ENCODE results near the gene STRIP2. TPM values are rescaled to one million over a fixed set of nuclear protein-coding genes. Genes with fewer than 3 reads are reported as not detected.
"Not testable (repeated sequence)": the region's sequence is repeated elsewhere in the genome, so short reads cannot be mapped to it uniquely, and the experiment has no call there.

STRIP2 gene
- total and polyA plus RNA-seq, 5 donors from 2014 or later = 0.13 to 1.7 (median 0.67) TPM; not detected in 1

DNA sequence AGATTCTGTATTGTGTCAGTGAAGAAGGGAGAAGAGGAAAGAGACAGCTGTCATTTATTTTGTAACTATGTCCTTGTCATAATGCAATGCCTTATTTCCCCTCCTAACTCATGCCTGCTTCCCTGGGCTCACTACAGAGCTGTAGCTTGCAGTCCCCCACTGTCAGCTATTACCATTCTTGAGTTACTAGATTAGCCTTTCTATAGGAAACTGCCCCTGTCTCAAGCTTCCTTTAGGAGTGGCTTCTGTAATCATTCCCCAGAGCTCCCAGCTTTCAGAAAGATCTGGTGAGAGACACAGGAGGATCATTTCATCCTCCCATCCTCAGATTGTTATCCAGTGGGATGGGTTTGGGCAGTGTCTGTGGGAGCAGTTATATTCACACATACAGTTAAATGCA is 35.7 kb downstream of the STRIP2 start:
- Mint-ChIP-seq H3K4me3 (no peak overlapping the region), H3K27me3 (no peaks in the 10 kb centered on the region), H3K36me3 (no peaks in the 10 kb centered on the region), H3K4me1 (peaks cover 0 to 4% (median 0%) of the 10 kb centered on the region in 4 donors), H3K27ac (no peak overlapping the region), H3K9me3 (peaks cover 0 to under 1% (median 0%) of the 10 kb centered on the region in 7 donors)
- DNase-seq (no peak), ATAC-seq (ENCODE audit: low read depth in 2 of 2) (no peak)
- Histone ChIP-seq H3K27ac (ENCODE audit: insufficient read depth, low read length, poor library complexity, severe bottlenecking) (no peak overlapping the region), H3K4me1 (ENCODE audit: control insufficient read depth, insufficient read depth, low read length, poor library complexity, severe bottlenecking) (no peaks in the 10 kb centered on the region), H3K4me3 (ENCODE audit: low read depth, low read length) (no peak overlapping the region), H3K27me3 (ENCODE audit: control insufficient read depth, insufficient read depth, low read length) (no peaks in the 10 kb centered on the region), H3K36me3 (ENCODE audit: control insufficient read depth, insufficient read depth, low read length) (no peaks in the 10 kb centered on the region), H3K9me3 (ENCODE audit: control insufficient read depth in 2 of 2, low read length in 2 of 2) (no peaks in the 10 kb centered on the region)

DNA sequence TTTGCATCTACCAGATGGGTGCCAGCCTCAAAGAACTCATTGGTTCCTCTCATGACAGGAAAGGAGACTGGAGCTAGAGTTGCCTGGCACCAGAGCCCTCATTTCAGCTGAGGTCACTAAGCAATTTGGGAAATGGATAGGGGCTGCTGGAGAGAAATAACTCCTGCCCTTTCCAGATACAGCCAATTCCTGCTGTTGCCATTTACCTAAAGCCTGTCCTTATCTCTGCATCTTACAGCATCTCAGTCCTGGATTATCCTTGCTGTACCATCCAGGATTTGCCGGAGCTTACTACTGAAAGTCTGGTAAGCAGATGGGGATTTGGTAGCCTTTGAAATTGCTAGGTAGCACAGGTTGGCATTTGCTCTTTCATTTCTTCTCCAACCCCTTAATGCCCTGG is 36.2 kb downstream of the STRIP2 start:
- Mint-ChIP-seq H3K9me3 (peaks cover 0 to 2% (median 0%) of the 10 kb centered on the region in 7 donors), H3K27me3 (no peaks in the 10 kb centered on the region), H3K27ac (no peak overlapping the region), H3K4me1 (peaks cover 0 to 4% (median 0%) of the 10 kb centered on the region in 4 donors), H3K4me3 (no peak overlapping the region), H3K36me3 (no peaks in the 10 kb centered on the region)
- H3K9me3 ChIP-seq (ENCODE audit: control insufficient read depth in 2 of 2, low read length in 2 of 2) = no peaks in the 10 kb centered on the region
- H3K36me3 ChIP-seq (ENCODE audit: control insufficient read depth, insufficient read depth, low read length) = no peaks in the 10 kb centered on the region
- H3K4me3 ChIP-seq (ENCODE audit: low read depth, low read length) = no peak overlapping the region
- no peak for DNase-seq
- H3K27me3 ChIP-seq (ENCODE audit: control insufficient read depth, insufficient read depth, low read length) = no peaks in the 10 kb centered on the region
- ATAC-seq (ENCODE audit: low read depth in 2 of 2) = no peak
- no peaks in the 10 kb centered on the region for H3K4me1 ChIP-seq (ENCODE audit: control insufficient read depth, insufficient read depth, low read length, poor library complexity, severe bottlenecking)
- no peak overlapping the region for H3K27ac ChIP-seq (ENCODE audit: insufficient read depth, low read length, poor library complexity, severe bottlenecking)

DNA sequence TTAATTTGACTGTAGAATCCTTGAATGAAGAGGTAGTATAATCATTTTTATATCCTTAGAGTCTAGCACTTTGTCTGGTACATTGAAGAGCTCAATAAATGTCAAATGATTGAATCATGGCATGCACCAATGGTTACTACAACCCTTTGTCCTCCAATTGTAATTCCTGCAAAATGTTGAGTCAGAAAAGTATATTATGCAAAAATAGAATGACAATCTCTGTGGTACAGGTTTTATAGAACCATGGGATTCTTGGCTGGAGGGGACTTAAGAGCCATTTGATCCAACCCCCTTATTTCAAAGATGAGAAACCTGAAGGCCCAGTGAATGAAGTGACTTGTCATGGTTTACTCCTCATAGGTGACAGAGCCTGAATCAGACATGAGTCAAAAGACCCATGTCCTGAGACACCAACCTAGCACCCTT is 37.2 kb downstream of the STRIP2 start:
- H3K4me1 Mint-ChIP-seq = peaks cover 0 to 4% (median 0%) of the 10 kb centered on the region in 4 donors
- no peak overlapping the region for H3K27ac ChIP-seq (ENCODE audit: insufficient read depth, low read length, poor library complexity, severe bottlenecking)
- DNase-seq (no peak), ATAC-seq (ENCODE audit: low read depth in 2 of 2) (no peak)
- H3K36me3 Mint-ChIP-seq = no peaks in the 10 kb centered on the region
- H3K4me3 Mint-ChIP-seq = no peak overlapping the region
- no peaks in the 10 kb centered on the region for H3K27me3 Mint-ChIP-seq
- peaks cover 0 to 2% (median 0%) of the 10 kb centered on the region in 7 donors for H3K9me3 Mint-ChIP-seq
- H3K27me3 ChIP-seq (ENCODE audit: control insufficient read depth, insufficient read depth, low read length) = no peaks in the 10 kb centered on the region
- H3K4me3 ChIP-seq (ENCODE audit: low read depth, low read length) = no peak overlapping the region
- H3K27ac Mint-ChIP-seq = no peak overlapping the region
- H3K36me3 ChIP-seq (ENCODE audit: control insufficient read depth, insufficient read depth, low read length) = no peaks in the 10 kb centered on the region
- no peaks in the 10 kb centered on the region for H3K9me3 ChIP-seq (ENCODE audit: control insufficient read depth in 2 of 2, low read length in 2 of 2)
- H3K4me1 ChIP-seq (ENCODE audit: control insufficient read depth, insufficient read depth, low read length, poor library complexity, severe bottlenecking) = no peaks in the 10 kb centered on the region

DNA sequence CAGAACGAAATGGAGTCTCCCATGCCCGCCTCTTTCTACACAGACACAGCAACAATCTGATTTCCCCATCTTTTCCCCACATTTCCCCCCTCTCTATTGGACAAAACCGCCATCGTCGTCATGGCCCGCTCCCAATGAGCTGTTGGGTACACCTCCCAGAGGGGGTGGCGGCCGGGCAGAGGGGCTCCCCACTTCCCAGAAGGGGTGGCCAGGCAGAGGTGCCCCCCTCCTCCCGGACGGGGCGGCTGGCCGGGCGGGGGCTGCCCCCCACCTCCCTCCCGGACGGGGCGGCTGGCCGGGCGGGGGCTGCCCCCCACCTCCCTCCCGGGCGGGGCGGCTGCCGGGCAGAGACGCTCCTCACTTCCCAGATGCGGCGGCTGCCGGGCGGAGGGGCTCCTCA is 41.7 kb downstream of the STRIP2 start:
- H3K4me3 ChIP-seq (ENCODE audit: low read depth, low read length); H3K36me3 ChIP-seq (ENCODE audit: control insufficient read depth, insufficient read depth, low read length); H3K9me3 ChIP-seq (ENCODE audit: control insufficient read depth in 2 of 2, low read length in 2 of 2); H3K36me3 Mint-ChIP-seq; H3K4me1 ChIP-seq (ENCODE audit: control insufficient read depth, insufficient read depth, low read length, poor library complexity, severe bottlenecking); ATAC-seq (ENCODE audit: low read depth in 2 of 2); H3K27me3 Mint-ChIP-seq; H3K4me3 Mint-ChIP-seq; H3K27me3 ChIP-seq (ENCODE audit: control insufficient read depth, insufficient read depth, low read length); H3K9me3 Mint-ChIP-seq; H3K27ac Mint-ChIP-seq; DNase-seq; H3K27ac ChIP-seq (ENCODE audit: insufficient read depth, low read length, poor library complexity, severe bottlenecking): not testable (repeated sequence)
- H3K4me1 Mint-ChIP-seq = peaks cover 0 to 11% (median 0%) of the 10 kb centered on the region in 4 donors

DNA sequence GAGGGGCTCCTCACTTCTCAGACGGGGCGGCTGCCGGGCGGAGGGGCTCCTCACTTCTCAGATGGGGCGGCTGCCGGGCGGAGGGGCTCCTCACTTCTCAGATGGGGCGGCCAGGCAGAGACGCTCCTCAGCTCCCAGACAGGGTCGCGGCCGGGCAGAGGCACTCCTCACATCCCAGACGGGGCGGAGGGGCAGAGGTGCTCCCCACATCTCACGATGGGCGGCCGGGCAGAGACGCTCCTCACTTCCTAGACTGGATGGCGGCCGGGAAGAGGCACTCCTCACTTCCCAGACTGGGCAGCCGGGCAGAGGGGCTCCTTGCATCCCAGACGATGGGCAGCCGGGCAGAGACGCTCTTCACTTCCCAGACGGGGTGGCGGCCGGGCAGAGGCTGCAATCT is 42.2 kb downstream of the STRIP2 start:
- H3K9me3 Mint-ChIP-seq, H3K27ac Mint-ChIP-seq, H3K27me3 Mint-ChIP-seq: not testable (repeated sequence)

DNA sequence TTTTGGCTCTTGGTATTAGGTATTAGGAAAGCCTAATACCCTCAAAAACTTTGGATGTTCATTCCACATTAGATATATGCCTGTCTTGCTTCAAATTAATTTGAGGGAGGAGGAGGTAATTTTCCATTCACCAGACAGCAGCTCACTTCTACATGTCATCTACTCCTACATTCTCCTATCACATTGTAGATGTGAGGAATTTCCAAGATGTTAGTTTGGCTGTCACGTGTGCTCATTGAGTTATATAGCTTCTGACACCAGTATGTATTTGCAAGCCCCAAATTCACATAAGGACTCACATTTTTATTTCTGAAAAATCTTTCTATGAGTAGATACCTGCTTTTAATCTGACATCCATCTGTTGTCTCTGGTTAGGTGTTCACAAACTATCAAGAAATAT is 45.6 kb downstream of the STRIP2 start:
- no peaks in the 10 kb centered on the region for H3K36me3 Mint-ChIP-seq
- Histone ChIP-seq H3K9me3 (ENCODE audit: control insufficient read depth in 2 of 2, low read length in 2 of 2) (no peaks in the 10 kb centered on the region), H3K27ac (ENCODE audit: insufficient read depth, low read length, poor library complexity, severe bottlenecking) (no peak overlapping the region), H3K36me3 (ENCODE audit: control insufficient read depth, insufficient read depth, low read length) (no peaks in the 10 kb centered on the region), H3K4me3 (ENCODE audit: low read depth, low read length) (no peak overlapping the region), H3K4me1 (ENCODE audit: control insufficient read depth, insufficient read depth, low read length, poor library complexity, severe bottlenecking) (no peaks in the 10 kb centered on the region), H3K27me3 (ENCODE audit: control insufficient read depth, insufficient read depth, low read length) (no peaks in the 10 kb centered on the region)
- H3K4me3 Mint-ChIP-seq = no peak overlapping the region
- no peaks in the 10 kb centered on the region for H3K27me3 Mint-ChIP-seq
- peaks cover 0 to 7% (median 0%) of the 10 kb centered on the region in 4 donors for H3K4me1 Mint-ChIP-seq
- no peak overlapping the region for H3K27ac Mint-ChIP-seq
- DNase-seq (no peak), ATAC-seq (ENCODE audit: low read depth in 2 of 2) (no peak)
- H3K9me3 Mint-ChIP-seq = peaks cover 0 to 2% (median 0%) of the 10 kb centered on the region in 7 donors

More for the DNA sequence above, 42.2 kb downstream of the STRIP2 start:
- H3K4me1 Mint-ChIP-seq = peaks cover 0 to 11% (median 0%) of the 10 kb centered on the region in 4 donors
- not testable (repeated sequence) for H3K36me3 ChIP-seq (ENCODE audit: control insufficient read depth, insufficient read depth, low read length); H3K27ac ChIP-seq (ENCODE audit: insufficient read depth, low read length, poor library complexity, severe bottlenecking); H3K4me3 ChIP-seq (ENCODE audit: low read depth, low read length); H3K36me3 Mint-ChIP-seq; ATAC-seq (ENCODE audit: low read depth in 2 of 2); H3K9me3 ChIP-seq (ENCODE audit: control insufficient read depth in 2 of 2, low read length in 2 of 2); H3K27me3 ChIP-seq (ENCODE audit: control insufficient read depth, insufficient read depth, low read length); DNase-seq; H3K4me1 ChIP-seq (ENCODE audit: control insufficient read depth, insufficient read depth, low read length, poor library complexity, severe bottlenecking); H3K4me3 Mint-ChIP-seq

DNA sequence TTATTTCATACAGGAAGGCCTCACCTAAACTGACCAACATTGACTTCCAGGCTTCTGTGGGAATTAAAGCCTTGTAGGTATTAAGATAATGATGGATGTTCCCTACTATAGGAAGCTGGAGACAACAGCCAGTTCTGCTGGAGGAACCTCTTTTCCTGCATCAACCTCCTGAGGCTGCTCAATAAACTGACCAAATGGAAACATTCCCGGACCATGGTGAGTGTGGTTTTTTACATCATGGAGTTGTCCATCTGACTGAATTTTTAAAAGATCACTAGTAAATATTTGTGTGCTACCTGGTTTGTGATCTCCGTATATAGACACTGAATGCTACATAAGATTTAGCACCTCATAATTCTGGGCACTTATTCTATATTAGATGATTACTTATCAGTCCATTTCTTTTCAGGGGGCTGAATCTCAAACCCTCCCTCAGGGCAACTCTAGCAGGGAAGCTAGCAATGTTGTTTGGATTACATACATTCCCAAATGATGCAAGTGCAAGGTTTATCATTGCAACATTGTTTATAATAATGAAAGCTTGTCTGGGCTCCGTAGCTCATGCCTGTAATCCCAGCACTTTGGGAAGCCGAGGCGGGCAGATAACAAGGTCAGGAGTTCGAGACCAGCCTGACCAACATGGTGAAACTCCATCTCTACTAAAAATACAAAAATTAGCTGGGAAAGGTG is 46.6 kb downstream of the STRIP2 start:
- Mint-ChIP-seq H3K4me1 (peaks cover 0 to 7% (median 0%) of the 10 kb centered on the region in 4 donors), H3K9me3 (no peaks in the 10 kb centered on the region), H3K27ac (no peak overlapping the region), H3K36me3 (no peaks in the 10 kb centered on the region), H3K27me3 (no peaks in the 10 kb centered on the region), H3K4me3 (no peak overlapping the region)
- H3K27ac ChIP-seq (ENCODE audit: insufficient read depth, low read length, poor library complexity, severe bottlenecking) = no peak overlapping the region
- H3K9me3 ChIP-seq (ENCODE audit: control insufficient read depth in 2 of 2, low read length in 2 of 2) = no peaks in the 10 kb centered on the region
- ATAC-seq (ENCODE audit: low read depth in 2 of 2) (no peak), DNase-seq (no peak)
- no peaks in the 10 kb centered on the region for H3K36me3 ChIP-seq (ENCODE audit: control insufficient read depth, insufficient read depth, low read length)
- H3K27me3 ChIP-seq (ENCODE audit: control insufficient read depth, insufficient read depth, low read length) = no peaks in the 10 kb centered on the region
- no peaks in the 10 kb centered on the region for H3K4me1 ChIP-seq (ENCODE audit: control insufficient read depth, insufficient read depth, low read length, poor library complexity, severe bottlenecking)
- H3K4me3 ChIP-seq (ENCODE audit: low read depth, low read length) = no peak overlapping the region

DNA sequence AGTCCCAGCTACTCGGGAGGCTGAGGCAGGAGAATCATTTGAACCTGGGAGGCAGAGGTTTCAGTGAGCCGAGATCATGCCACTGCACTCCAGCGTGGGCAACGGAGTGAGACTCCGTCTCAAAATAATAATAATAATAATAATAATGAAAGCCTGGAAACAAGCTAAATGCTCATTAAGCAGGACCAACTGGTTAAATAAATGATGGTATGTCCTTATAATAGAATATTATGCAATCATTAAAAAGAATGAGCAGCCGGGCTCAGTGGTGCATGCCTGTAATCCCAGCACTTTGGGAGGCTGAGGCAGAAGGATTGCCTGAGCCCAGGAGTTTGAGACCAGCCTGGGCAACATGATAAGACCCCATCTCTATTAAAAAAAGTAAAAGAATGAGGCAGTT is 47.1 kb downstream of the STRIP2 start:
- not testable (repeated sequence) for H3K27ac ChIP-seq (ENCODE audit: insufficient read depth, low read length, poor library complexity, severe bottlenecking); H3K27ac Mint-ChIP-seq; H3K27me3 Mint-ChIP-seq; H3K9me3 ChIP-seq (ENCODE audit: control insufficient read depth in 2 of 2, low read length in 2 of 2); H3K4me1 ChIP-seq (ENCODE audit: control insufficient read depth, insufficient read depth, low read length, poor library complexity, severe bottlenecking); H3K27me3 ChIP-seq (ENCODE audit: control insufficient read depth, insufficient read depth, low read length); ATAC-seq (ENCODE audit: low read depth in 2 of 2); H3K4me3 ChIP-seq (ENCODE audit: low read depth, low read length); H3K9me3 Mint-ChIP-seq; H3K4me1 Mint-ChIP-seq; H3K4me3 Mint-ChIP-seq; H3K36me3 Mint-ChIP-seq; DNase-seq; H3K36me3 ChIP-seq (ENCODE audit: control insufficient read depth, insufficient read depth, low read length)

Data from CD4-positive, CD25-positive, alpha-beta regulatory T cell (primary cell).